ENCODE data around the gene LMBRD1.

GRCh38 chr6:69792292-69792691 lies 4.5 kb downstream of the LMBRD1 start:
- TF ChIP-seq USF2 (IDR thresholded peaks at IDR 0.05; ENCODE audit: borderline replicate concordance, low read depth, low read length) (no peak), REST (IDR thresholded peaks at IDR 0.05; ENCODE audit: low read depth, low read length) (no peak), EP300 (IDR thresholded peaks at IDR 0.05; ENCODE audit: borderline replicate concordance in 1 of 2, low read depth in 1 of 2, low read length in 1 of 2) (no peak), RXRA (IDR thresholded peaks at IDR 0.05; ENCODE audit: borderline replicate concordance, low read depth) (no peak)
